MG63 (cell line): ENCODE results near the gene PRSS3. TPM values are rescaled to one million over a fixed set of nuclear protein-coding genes. Genes with fewer than 3 reads are reported as not detected.
"Not testable (repeated sequence)": the region's sequence is repeated elsewhere in the genome, so short reads cannot be mapped to it uniquely, and the experiment has no call there.

ENCODE experiments used
- DNase-seq: peaks from one replicate; pipeline ENCODE4 v3.0.0-alpha.2; 2020
- H3K27me3 ChIP-seq: fragments of 250-450 bp; sonication (Bioruptor Pico); 2 replicates; pipeline ENCODE4 v1.5.1; 2020; ENCODE audit warnings: mild to moderate bottlenecking, moderate library complexity
- H3K36me3 ChIP-seq: fragments of 250-450 bp; sonication (Bioruptor Pico); 2 replicates; pipeline ENCODE4 v1.5.1; 2020; ENCODE audit warnings: mild to moderate bottlenecking, moderate library complexity
- H3K4me3 ChIP-seq: fragments of 250-450 bp; sonication (Bioruptor Pico); 2 replicates; pipeline ENCODE4 v1.5.1; 2020; ENCODE audit warnings: mild to moderate bottlenecking, moderate library complexity
- H3K9me3 ChIP-seq: fragments of 250-450 bp; sonication (Bioruptor Pico); 2 replicates; pipeline ENCODE4 v1.5.1; 2020; ENCODE audit warnings: mild to moderate bottlenecking, moderate library complexity
- total RNA-seq: library from RNA; depleted of rRNA; stranded (reverse); fragments of >200 nt; shearing (Covaris generic); gene quantifications from 2 replicates; pipeline ENCODE4 v1.2.3, GENCODE V29; 2014; ENCODE audit warnings: low replicate concordance; rRNA removed

PRSS3 gene
- not detected in 2 replicates for total RNA-seq

DNA sequence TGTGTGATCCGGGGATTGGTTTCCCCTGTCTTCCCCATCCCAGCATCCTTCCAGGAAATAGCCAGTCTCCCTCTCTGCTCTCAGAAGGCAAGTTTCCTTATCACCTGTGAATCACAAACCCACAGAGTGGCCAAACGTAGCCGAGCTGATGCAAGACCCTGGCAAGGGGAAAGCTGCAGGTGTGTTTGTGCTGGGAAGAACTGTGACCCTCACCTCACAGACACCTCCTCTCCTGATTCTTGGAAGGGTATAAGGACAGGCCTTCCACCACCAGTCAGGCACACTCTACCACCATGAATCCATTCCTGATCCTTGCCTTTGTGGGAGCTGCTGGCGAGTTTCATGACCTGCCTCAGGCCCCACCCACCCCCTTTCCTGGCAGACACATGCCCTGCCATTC lies at the start of gene PRSS3:
Gene PRSS3, plus strand, starts transcription at position 281 of the 400 bp plus-strand sequence. Its CDS starts 13 bp downstream, at position 294.
- Histone ChIP-seq H3K4me3 (no peak within 1 kb of the TSS), H3K27me3 (no peaks in the 10 kb centered on the region), H3K9me3 (no peaks in the 10 kb centered on the region), H3K36me3 (no peaks in the 10 kb centered on the region)
- DNase-seq = no peak

DNA sequence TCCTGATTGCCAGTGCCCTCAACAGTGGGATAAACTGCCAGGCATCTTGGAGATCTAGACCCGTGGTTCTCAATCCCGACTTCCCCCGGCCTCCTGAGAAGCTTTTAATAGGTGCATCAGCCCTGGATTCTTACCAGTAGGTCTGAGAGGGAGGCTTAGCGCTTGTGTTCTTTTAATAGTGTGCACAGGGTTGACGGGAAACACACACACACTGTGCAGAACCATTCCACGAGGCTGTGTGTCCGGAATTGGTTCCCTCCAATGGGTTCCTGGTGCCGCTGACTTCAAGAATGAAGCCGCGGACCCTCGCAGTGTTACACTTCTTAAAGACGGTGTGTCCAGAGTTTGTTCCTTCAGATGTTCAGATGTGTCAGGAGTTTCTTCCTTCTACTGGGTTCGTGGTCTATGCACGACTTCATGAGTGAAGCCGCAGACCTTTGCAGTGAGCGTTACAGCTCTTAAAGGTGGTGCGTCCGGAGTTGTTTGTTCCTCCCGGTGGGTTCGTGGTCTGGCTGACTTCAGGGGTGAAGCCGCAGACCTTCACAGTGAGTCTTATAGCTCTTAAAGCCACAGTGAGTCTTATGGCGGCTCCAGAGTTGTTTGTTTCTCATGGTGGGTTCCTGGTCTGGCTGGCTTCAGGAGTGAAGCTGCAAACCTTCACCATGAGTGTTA lies 46.6 kb upstream of the PRSS3 start:
- Histone ChIP-seq H3K4me3 (no peak overlapping the region), H3K27me3 (no peaks in the 10 kb centered on the region), H3K9me3 (no peaks in the 10 kb centered on the region), H3K36me3 (no peaks in the 10 kb centered on the region)
- DNase-seq = no peak

- DNase-seq, H3K9me3 ChIP-seq, H3K36me3 ChIP-seq, H3K4me3 ChIP-seq, H3K27me3 ChIP-seq: not testable (repeated sequence)
Measured at GRCh38 chr9:33749305-33749654, 46.1 kb upstream of the PRSS3 start.

- no peak overlapping the region for H3K4me3 ChIP-seq
- H3K27me3 ChIP-seq = no peaks in the 10 kb centered on the region
- DNase-seq = no peak
- no peaks in the 10 kb centered on the region for H3K9me3 ChIP-seq
- no peaks in the 10 kb centered on the region for H3K36me3 ChIP-seq
Measured at GRCh38 chr9:33750307-33750838, 45.0 kb upstream of the PRSS3 start.

DNA sequence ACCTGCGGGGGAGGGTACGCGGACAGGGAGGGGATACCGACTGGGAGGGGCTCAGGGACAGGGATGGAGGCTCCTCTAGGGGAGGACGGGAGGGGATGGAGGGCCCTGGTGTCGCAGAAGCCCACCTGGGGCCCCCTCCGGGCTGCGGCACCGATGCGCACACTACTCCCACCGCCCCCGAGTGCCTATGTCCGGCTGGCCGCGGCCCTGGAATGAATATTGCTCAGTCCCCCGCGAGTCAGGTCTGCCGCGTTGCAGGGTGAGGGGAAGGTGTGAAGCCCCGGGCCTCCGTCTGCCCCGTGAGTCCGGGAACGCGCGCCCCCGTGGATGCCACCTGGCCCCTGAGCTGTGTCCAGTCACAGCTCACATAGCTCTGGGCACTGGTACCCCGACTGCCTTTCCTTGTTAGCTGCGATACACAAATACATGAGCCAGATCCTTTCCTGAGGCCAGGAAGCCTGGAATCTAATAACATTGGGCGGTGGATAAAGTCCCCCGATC lies 44.5 kb upstream of the PRSS3 start:
- DNase-seq = no peak
- Histone ChIP-seq H3K36me3 (no peaks in the 10 kb centered on the region), H3K27me3 (no peaks in the 10 kb centered on the region), H3K4me3 (no peak overlapping the region), H3K9me3 (no peaks in the 10 kb centered on the region)

GRCh38 chr9:33751536-33752129 lies 43.7 kb upstream of the PRSS3 start:
- Histone ChIP-seq H3K9me3 (no peaks in the 10 kb centered on the region), H3K4me3 (no peak overlapping the region), H3K27me3 (no peaks in the 10 kb centered on the region)

GRCh38 chr9:33752130-33752637 lies 43.2 kb upstream of the PRSS3 start:
- no peak for DNase-seq
- Histone ChIP-seq H3K36me3 (no peaks in the 10 kb centered on the region), H3K4me3 (no peak overlapping the region), H3K9me3 (no peaks in the 10 kb centered on the region), H3K27me3 (no peaks in the 10 kb centered on the region)

More at GRCh38 chr9:33751536-33752129, 43.7 kb upstream of the PRSS3 start:
- no peak for DNase-seq
- H3K36me3 ChIP-seq = no peaks in the 10 kb centered on the region

GRCh38 chr9:33752789-33753188 lies 42.6 kb upstream of the PRSS3 start:
- DNase-seq, H3K4me3 ChIP-seq, H3K36me3 ChIP-seq, H3K27me3 ChIP-seq, H3K9me3 ChIP-seq: not testable (repeated sequence)

- not testable (repeated sequence) for H3K27me3 ChIP-seq, H3K4me3 ChIP-seq, H3K36me3 ChIP-seq, DNase-seq, H3K9me3 ChIP-seq
Measured at GRCh38 chr9:33759648-33760047, 35.7 kb upstream of the PRSS3 start.

DNA sequence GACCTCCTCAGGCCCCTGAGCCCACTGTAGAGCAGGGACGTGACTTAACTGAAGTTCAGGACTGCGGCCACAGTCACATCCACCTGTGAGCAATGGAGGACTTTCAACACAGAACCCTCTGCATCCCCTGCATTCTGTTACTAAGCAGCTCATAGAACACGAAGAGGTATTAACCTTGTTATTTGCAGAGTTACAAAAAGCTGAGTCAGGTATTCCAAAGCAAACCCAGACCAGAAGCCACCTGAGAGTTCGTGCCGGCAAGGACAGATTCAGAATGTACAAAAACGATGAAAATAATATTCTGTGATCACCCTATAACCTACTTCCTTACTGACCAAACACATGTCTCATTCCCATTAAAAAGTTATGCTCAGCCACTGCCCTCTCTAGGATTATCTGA lies 33.0 kb upstream of the PRSS3 start:
- no peaks in the 10 kb centered on the region for H3K36me3 ChIP-seq
- no peak for DNase-seq
- no peaks in the 10 kb centered on the region for H3K9me3 ChIP-seq
- H3K4me3 ChIP-seq = no peak overlapping the region
- no peaks in the 10 kb centered on the region for H3K27me3 ChIP-seq

DNA sequence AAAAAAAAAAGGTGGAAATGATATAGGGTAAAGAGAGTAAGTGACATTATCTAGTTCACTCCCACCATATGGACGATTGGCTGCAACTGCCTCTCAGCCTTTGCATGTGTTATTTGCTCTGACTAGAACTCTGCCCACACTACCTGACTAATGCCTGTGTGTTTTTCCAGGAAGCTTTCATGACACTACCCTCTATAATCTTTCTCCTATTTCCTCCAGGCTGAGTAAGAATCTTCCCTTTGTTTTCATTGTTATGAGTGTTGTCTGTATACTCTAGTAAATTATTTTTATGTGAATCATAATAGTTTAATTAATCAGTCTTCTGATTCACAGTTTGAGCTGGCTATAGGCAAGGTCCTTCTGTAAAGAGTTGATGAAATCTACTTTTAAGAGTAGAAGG lies 31.7 kb upstream of the PRSS3 start:
- not testable (repeated sequence) for H3K27me3 ChIP-seq, H3K9me3 ChIP-seq, H3K4me3 ChIP-seq, H3K36me3 ChIP-seq
- DNase-seq = peak; percentile 46

DNA sequence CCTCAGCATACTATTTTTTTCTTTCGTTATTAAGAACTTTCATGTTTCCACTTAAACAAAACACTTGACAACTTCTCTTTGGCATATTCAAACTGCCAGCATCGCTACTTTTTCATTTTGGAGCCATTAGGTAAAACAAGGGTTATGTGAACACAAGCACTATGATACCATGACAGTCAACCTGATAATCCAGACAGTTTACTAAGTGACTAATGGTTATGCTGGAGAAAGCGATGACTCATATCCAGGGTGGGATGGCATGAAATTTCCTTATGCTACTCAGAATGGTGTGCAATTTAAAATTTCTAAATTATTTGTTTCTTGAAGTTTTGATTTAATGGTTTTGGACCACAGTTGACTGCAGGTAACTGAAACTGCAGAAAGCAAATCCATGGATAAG lies 29.9 kb upstream of the PRSS3 start:
- Histone ChIP-seq H3K9me3 (no peaks in the 10 kb centered on the region), H3K27me3 (no peaks in the 10 kb centered on the region), H3K4me3 (no peak overlapping the region), H3K36me3 (no peaks in the 10 kb centered on the region)
- DNase-seq = peak; percentile 11

DNA sequence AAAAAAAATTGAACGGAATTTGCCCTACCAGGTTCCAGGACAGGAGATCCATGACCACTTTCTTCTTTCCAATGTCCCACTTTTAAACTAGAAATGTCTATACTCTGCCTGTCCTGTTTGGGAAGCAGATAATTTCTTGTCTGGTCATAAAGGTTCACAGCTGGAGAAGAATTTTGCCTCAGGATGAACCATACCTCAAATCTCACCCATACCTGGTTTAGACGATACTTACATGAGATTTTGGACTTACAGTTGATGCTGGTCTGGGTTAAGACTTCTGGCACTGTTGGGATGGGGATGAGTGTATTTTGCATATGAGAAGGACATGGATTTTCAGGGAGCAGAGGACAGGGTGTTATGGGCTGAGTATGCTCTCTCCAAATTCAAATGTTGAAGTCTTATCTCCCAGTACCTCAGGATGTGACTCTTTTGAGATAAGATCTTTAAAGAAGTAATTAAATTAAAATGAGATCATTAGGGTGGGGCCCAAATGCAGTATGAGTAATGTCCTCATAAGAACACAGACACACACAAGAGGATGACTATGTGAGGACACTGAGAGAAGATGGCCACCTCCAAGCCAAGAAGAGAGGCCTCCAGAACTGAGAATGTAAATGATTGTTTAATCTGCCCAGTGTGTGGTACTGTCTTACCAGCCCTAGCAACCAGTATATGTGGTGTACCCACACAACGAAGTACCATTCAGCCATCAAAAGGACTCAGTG lies 25.0 kb upstream of the PRSS3 start:
- DNase-seq, H3K36me3 ChIP-seq, H3K9me3 ChIP-seq, H3K4me3 ChIP-seq, H3K27me3 ChIP-seq: not testable (repeated sequence)

DNA sequence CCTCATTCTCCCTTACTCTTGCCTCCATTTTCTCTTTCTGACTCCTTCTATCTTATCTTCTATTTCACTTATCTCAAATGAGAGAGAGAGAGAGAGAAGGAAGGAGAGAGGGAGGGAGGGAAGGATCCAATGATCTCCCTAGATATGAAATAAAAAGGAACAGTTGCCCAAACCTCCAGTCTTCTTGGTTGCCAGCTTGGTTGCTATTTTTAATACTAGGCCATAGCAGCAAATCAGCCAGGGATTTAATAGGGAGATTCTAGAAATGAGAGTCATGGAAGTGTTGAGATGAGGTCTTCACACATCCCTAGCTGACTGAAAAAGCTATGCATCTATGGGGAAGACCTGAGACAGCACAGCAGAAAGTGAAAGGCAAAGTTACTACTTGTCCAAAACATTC lies 22.2 kb upstream of the PRSS3 start:
- not testable (repeated sequence) for H3K4me3 ChIP-seq, DNase-seq, H3K36me3 ChIP-seq, H3K9me3 ChIP-seq, H3K27me3 ChIP-seq

DNA sequence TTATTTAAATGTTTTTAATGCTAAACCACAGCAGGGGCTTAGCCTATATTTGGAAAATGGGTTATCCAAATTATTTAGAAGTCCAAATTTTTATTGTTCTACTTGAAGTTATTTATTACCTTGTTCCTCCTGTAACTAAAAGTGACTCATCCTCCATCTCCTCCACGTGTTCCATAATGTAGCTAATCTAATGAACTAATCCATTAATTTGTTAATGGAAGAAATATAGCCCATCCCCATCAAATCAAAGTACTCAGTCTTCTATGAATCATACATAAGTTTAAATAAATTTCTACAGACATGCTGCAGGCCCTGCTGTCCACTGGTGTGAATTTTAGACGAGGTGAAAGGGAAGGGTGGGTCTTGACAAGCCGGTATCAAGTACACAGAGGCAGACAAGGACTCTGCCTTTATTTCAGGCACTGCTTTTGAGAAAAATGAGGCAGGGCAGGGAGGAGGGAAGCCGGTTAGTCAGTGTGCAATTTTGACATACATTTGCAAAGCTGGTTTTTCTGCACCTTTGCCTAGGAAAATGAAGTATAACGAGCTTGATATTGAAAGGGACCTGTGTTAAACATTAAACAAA lies 21.2 kb upstream of the PRSS3 start:
- not testable (repeated sequence) for H3K9me3 ChIP-seq, H3K4me3 ChIP-seq, H3K27me3 ChIP-seq, H3K36me3 ChIP-seq, DNase-seq

DNA sequence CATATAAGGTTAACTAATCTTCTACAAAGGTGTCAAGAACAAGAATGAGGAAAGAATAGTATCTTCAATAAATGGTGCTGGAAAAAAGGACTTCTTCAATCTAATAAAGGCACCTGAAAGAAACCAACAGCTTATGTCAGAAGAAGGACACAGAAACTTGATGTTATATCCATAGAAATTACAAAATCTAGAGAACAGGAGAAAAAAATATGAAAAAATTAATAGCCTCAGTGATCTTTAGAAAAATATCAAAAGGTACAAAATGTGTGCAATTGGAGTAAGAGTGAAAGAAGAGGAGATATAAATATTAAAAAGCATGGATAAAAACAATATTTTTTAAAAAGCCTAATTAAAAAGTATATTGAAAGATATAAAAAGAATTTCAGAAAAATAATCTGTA lies 18.8 kb upstream of the PRSS3 start:
- DNase-seq = no peak

More for the DNA sequence above, 18.8 kb upstream of the PRSS3 start:
- Histone ChIP-seq H3K9me3 (peaks cover 5% of the 10 kb centered on the region; the same call in 1 of the 2 replicates), H3K4me3 (no peak overlapping the region), H3K27me3 (no peaks in the 10 kb centered on the region), H3K36me3 (no peaks in the 10 kb centered on the region)
